Measurements from ENCODE around the gene CCND3. TPM values are rescaled to one million over a fixed set of nuclear protein-coding genes. Genes with fewer than 3 reads are reported as not detected.

The CCND3 gene
- total RNA-seq, 1 donor from 2014 or later: 14.7 TPM

GRCh38 chr6:41927253-41927652 is 14.4 kb downstream of the CCND3 start:
- ATAC-seq (no peak), DNase-seq (ENCODE audit: low spot score) (no peak)

GRCh38 chr6:41922154-41922553 is 19.5 kb downstream of the CCND3 start:
- ATAC-seq (no peak), DNase-seq (ENCODE audit: low spot score) (no peak)

GRCh38 chr6:41921712-41921998 is 20.0 kb downstream of the CCND3 start:
- ATAC-seq (peak; percentile 38), DNase-seq (ENCODE audit: low spot score) (no peak)

- DNase-seq (ENCODE audit: low spot score) (peak; percentile 95), ATAC-seq (peak; percentile 97)
Observed at GRCh38 chr6:41920921-41921711, 20.5 kb downstream of the CCND3 start, which contains the start of the genes BYSL and MED20. Gene BYSL (plus strand): TSS chr6:41921499. CDS start chr6:41921563, 64 bp downstream. Gene MED20 (minus strand): TSS chr6:41921139. CDS start chr6:41921018, 121 bp downstream.

- DNase-seq (ENCODE audit: low spot score): no peak
- ATAC-seq: no peak
Observed at GRCh38 chr6:41917528-41917927, 24.1 kb downstream of the CCND3 start.

- DNase-seq (ENCODE audit: low spot score): no peak
- no peak for ATAC-seq
Observed at GRCh38 chr6:41914869-41915530, 26.6 kb downstream of the CCND3 start.

GRCh38 chr6:41914343-41914742 is 27.3 kb downstream of the CCND3 start:
- no peak for ATAC-seq
- no peak for DNase-seq (ENCODE audit: low spot score)

GRCh38 chr6:41909727-41910126 is 31.9 kb downstream of the CCND3 start:
- ATAC-seq (no peak), DNase-seq (ENCODE audit: low spot score) (no peak)

- ATAC-seq (no peak), DNase-seq (ENCODE audit: low spot score) (no peak)
Observed at GRCh38 chr6:41901882-41902519, 39.6 kb downstream of the CCND3 start.

- no peak for DNase-seq (ENCODE audit: low spot score)
- ATAC-seq: no peak
Observed at GRCh38 chr6:41900861-41901260, 40.7 kb downstream of the CCND3 start.

GRCh38 chr6:41896281-41896680 is 45.3 kb downstream of the CCND3 start:
- no peak for DNase-seq (ENCODE audit: low spot score)
- no peak for ATAC-seq

- peak; percentile 99 for ATAC-seq
- DNase-seq (ENCODE audit: low spot score): peak; percentile 88
Observed at GRCh38 chr6:41895300-41896233, 46.0 kb downstream of the CCND3 start, which contains the start of gene USP49. Gene USP49 (minus strand): TSS chr6:41895375. CDS start chr6:41806983, 88,392 bp downstream.

GRCh38 chr6:41894366-41895299 is 47.0 kb downstream of the CCND3 start:
- no peak for DNase-seq (ENCODE audit: low spot score)
- peak; percentile 68 for ATAC-seq

GRCh38 chr6:41892921-41893564 is 48.6 kb downstream of the CCND3 start:
- ATAC-seq (no peak), DNase-seq (ENCODE audit: low spot score) (no peak)

- ATAC-seq: no peak
Observed at GRCh38 chr6:41887331-41887751, 54.3 kb downstream of the CCND3 start.

GRCh38 chr6:41885930-41886329 is 55.7 kb downstream of the CCND3 start:
- no peak for DNase-seq (ENCODE audit: low spot score)

More at GRCh38 chr6:41887331-41887751, 54.3 kb downstream of the CCND3 start:
- DNase-seq (ENCODE audit: low spot score): no peak

GRCh38 chr6:41884957-41885356 is 56.7 kb downstream of the CCND3 start:
- ATAC-seq: no peak
- no peak for DNase-seq (ENCODE audit: low spot score)

More at GRCh38 chr6:41885930-41886329, 55.7 kb downstream of the CCND3 start:
- ATAC-seq: no peak

All from left lobe of liver (tissue), 2 donors.